ENCODE measurements around the gene GNA12. TPM values are rescaled to one million over a fixed set of nuclear protein-coding genes. Genes with fewer than 3 reads are reported as not detected.
A peak's percentile ranks its signal among the peaks of the same experiment; 100 is the strongest.

GNA12 gene
- total and polyA plus RNA-seq, 4 donors: 3.7 to 19.0 (median 11.3) TPM

GRCh38 chr7:2757361-2757903 lies 86.7 kb downstream of the GNA12 start:
- Histone ChIP-seq H3K9me3 (ENCODE audit: control insufficient read depth in 4 of 4, low read length in 3 of 4) (peaks cover 0 to 2% (median 0%) of the 10 kb centered on the region in 4 donors), H3K27ac (ENCODE audit: low read depth in 1 of 2, low read length in 2 of 2) (peak overlapping the region; percentile 8 to 40), H3K9ac (ENCODE audit: low read depth in 1 of 2, low read length in 2 of 2) (no peak overlapping the region), H3K4me3 (ENCODE audit: low read depth in 1 of 3, low read length in 3 of 3) (no peak overlapping the region), H3K36me3 (ENCODE audit: control insufficient read depth in 4 of 4, insufficient read depth in 3 of 4, low read depth in 1 of 4, low read length in 3 of 4) (peaks cover 0 to 4% (median 0%) of the 10 kb centered on the region in 4 donors), H3K27me3 (ENCODE audit: control insufficient read depth in 4 of 4, insufficient read depth in 4 of 4, low read length in 3 of 4) (no peaks in the 10 kb centered on the region), H3K4me1 (ENCODE audit: control insufficient read depth in 4 of 4, insufficient read depth in 4 of 4, low read length in 3 of 4) (no peaks in the 10 kb centered on the region)
- no peak for TF ChIP-seq GABPA (IDR thresholded peaks at IDR 0.05 in 1 of 2, conservative IDR thresholded peaks at IDR 0.05 in 1 of 2)
- no peak for TF ChIP-seq JUND (IDR thresholded peaks at IDR 0.05)
- no peak for TF ChIP-seq MAX (IDR thresholded peaks at IDR 0.05)
- TF ChIP-seq HNF4G (IDR thresholded peaks at IDR 0.05): no peak
- no peak for TF ChIP-seq FOXA1 (IDR thresholded peaks at IDR 0.05)
- TF ChIP-seq ATF3 (IDR thresholded peaks at IDR 0.05): no peak
- TF ChIP-seq SP1 (IDR thresholded peaks at IDR 0.05): no peak
- no peak for TF ChIP-seq HNF4A (conservative IDR thresholded peaks at IDR 0.05)
- TF ChIP-seq EGR1 (IDR thresholded peaks at IDR 0.05; ENCODE audit: low read depth in 2 of 2): no peak
- TF ChIP-seq ZBTB33 (IDR thresholded peaks at IDR 0.05): no peak
- no peak for TF ChIP-seq REST (IDR thresholded peaks at IDR 0.05)
- TF ChIP-seq YY1 (IDR thresholded peaks at IDR 0.05): no peak
- TF ChIP-seq FOXA2 (IDR thresholded peaks at IDR 0.05): no peak
- TF ChIP-seq RAD21 (IDR thresholded peaks at IDR 0.05): no peak
- TF ChIP-seq CTCF (IDR thresholded peaks at IDR 0.05; ENCODE audit: low read depth, low read length, missing input control): no peak
- no peak for TF ChIP-seq TAF1 (conservative IDR thresholded peaks at IDR 0.05)
- no peak for TF ChIP-seq RXRA (IDR thresholded peaks at IDR 0.05)
- TF ChIP-seq NR2F2 (IDR thresholded peaks at IDR 0.05): no peak
- no peak for DNase-seq (ENCODE audit: low spot score)
- WGBS: 84% methylated on average over 11 of the region's 11 CpGs

All from liver (tissue), 9 donors.